Panc1 (cell line): ENCODE data around the gene SERPINC1. TPM values are rescaled to one million over a fixed set of nuclear protein-coding genes. Genes with fewer than 3 reads are reported as not detected.

ENCODE experiments used
- ATAC-seq: fragments of 200-7000 bp; cut with Tn5 transposase; 2 replicates; pipeline ENCODE4 v1.9.1; 2020; ENCODE audit warnings: mild to moderate bottlenecking, moderate library complexity
- BruUV-seq: library from RNA; stranded (reverse); fragments of 400-500 nt; replicated peaks from 2 replicates; lab custom pipeline; 2021; lab: Mats Ljungman, UMichigan
- CTCF ChIA-PET: fragments of 300-600 bp; sonication (Branson Sonifier 250); formaldehyde crosslinking; loops from one replicate; lab custom pipeline; 2022; ENCODE audit warnings: antibody characterized with exemption; lab: Charles Lee
- POLR2A ChIA-PET: fragments of 300-600 bp; sonication (Branson Sonifier 250); formaldehyde crosslinking; loops from one replicate; lab custom pipeline; 2022; ENCODE audit warnings: antibody characterized with exemption; lab: Charles Lee
- DNase-seq: peaks from one replicate; pipeline ENCODE4 v3.0.0-alpha.2; 2010; ENCODE audit warnings: low read depth, low spot score
- H3K27ac ChIP-seq: 2 replicates; pipeline ENCODE4 v1.5.1; 2011; ENCODE audit warnings: mild to moderate bottlenecking, low read length, inconsistent platforms
- H3K27me3 ChIP-seq: fragments of 200-500 bp; sonication (Bioruptor generic); 2 replicates; pipeline ENCODE4 v1.6.0; 2014; ENCODE audit warnings: low read length, inconsistent platforms; ENCODE audit not compliant: control insufficient read depth, insufficient read depth
- H3K36me3 ChIP-seq: fragments of 200-500 bp; sonication (Bioruptor generic); 2 replicates; pipeline ENCODE4 v1.5.1; 2014; ENCODE audit warnings: inconsistent platforms, mild to moderate bottlenecking, low read length, moderate library complexity; ENCODE audit not compliant: control insufficient read depth, insufficient read depth
- H3K4me1 ChIP-seq: 2 replicates; pipeline ENCODE4 v1.5.1; 2011; ENCODE audit warnings: inconsistent platforms, mild to moderate bottlenecking, low read length, moderate library complexity; ENCODE audit not compliant: control insufficient read depth, insufficient read depth
- H3K4me3 ChIP-seq, 2 experiments: 2 replicates each; pipeline ENCODE4 v1.5.1; 2011 to 2012; ENCODE audit warnings: low read depth in 2 of 2, low read length in 2 of 2, mild to moderate bottlenecking in 2 of 2, inconsistent platforms in 1 of 2, moderate library complexity in 1 of 2
- H3K9me3 ChIP-seq: fragments of 200-500 bp; sonication (Bioruptor generic); 2 replicates; pipeline ENCODE4 v1.5.1; 2014; ENCODE audit warnings: low read depth, mild to moderate bottlenecking, inconsistent platforms, low read length, moderate library complexity; ENCODE audit not compliant: control insufficient read depth, insufficient read depth
- POLR2AphosphoS5 ChIP-seq: IDR thresholded peaks from 2 replicates; pipeline ENCODE4 v1.6.1; 2012; ENCODE audit warnings: mild to moderate bottlenecking, low read depth, low read length, moderate library complexity
- SIN3A ChIP-seq: IDR thresholded peaks from 2 replicates; pipeline ENCODE4 v1.6.1; 2012; ENCODE audit warnings: low read depth, mild to moderate bottlenecking, low read length, moderate library complexity, borderline replicate concordance; ENCODE audit not compliant: insufficient read depth
- TCF7L2 ChIP-seq: IDR thresholded peaks from 2 replicates; pipeline ENCODE4 v1.6.1; 2011; ENCODE audit warnings: mild to moderate bottlenecking, low read depth, low read length, inconsistent platforms
- in situ Hi-C: cut with HindIII; loops from 2 replicates; pipeline ENCODE4 v1.10.0; 2016; ENCODE audit warnings: low sequenced_read_pairs, low pct_unique_long_range_greater_than_20kb
- intact Hi-C: fragments of 100-400 bp; cut with micrococcal nuclease; formaldehyde crosslinking; loops from one replicate; pipeline ENCODE4 v1.10.0; 2022; ENCODE audit not compliant: unreplicated experiment
- total RNA-seq: library from RNA; stranded (reverse); gene quantifications from one replicate; pipeline ENCODE4 v1.2.1, GENCODE V29; 2021; ENCODE audit not compliant: unreplicated experiment
- TF ChIP-seq, protein P1 (sequence below), 2 experiments: IDR thresholded peaks; 2 replicates each; pipeline ENCODE4 v1.6.1; 2011 to 2012; ENCODE audit warnings: low read depth in 2 of 2, control low read depth in 1 of 2, low read length in 1 of 2, mild to moderate bottlenecking in 1 of 2, moderate library complexity in 1 of 2; ENCODE audit not compliant: insufficient read depth in 1 of 2
- TF ChIP-seq, protein P2 (sequence below): fragments of 450-650 bp; IDR thresholded peaks from 2 replicates; pipeline ENCODE4 v1.5.1; 2017; ENCODE audit warnings: mild to moderate bottlenecking

Gene SERPINC1
- total RNA-seq, 1 experiment from 2014 or later, result 0.64 TPM

DNA sequence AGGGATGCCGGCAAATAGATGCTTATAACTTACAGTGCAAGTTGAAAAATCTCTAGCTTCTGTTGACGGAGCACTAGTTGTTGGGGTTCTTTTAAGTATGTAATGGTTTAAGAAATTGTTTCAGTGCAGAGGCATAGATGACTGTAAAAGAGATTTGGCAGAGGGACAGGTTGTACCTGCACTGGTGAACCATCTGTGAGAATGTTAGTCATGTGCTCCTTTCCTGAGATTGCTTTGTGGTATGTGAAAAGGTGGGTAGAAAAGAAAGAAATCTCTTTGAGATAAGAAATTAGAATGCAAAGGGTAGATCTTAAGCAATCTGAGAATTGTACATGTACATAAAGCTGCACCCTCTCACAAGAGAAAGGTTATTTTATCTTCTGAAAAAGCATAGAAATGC, 29.5 kb downstream of the SERPINC1 start:
- Histone ChIP-seq H3K4me3 (no peak overlapping the region), H3K4me1 (no peaks in the 10 kb centered on the region), H3K27me3 (no peaks in the 10 kb centered on the region), H3K9me3 (no peaks in the 10 kb centered on the region), H3K27ac (no peak overlapping the region), H3K36me3 (peaks cover 5% of the 10 kb centered on the region; the same call in 1 of the 2 replicates)
- intact Hi-C loops, result no loop called here
- TF ChIP-seq TCF7L2 (no peak), SIN3A (no peak), POLR2AphosphoS5 (no peak)
- TF ChIP-seq, protein P1, sequence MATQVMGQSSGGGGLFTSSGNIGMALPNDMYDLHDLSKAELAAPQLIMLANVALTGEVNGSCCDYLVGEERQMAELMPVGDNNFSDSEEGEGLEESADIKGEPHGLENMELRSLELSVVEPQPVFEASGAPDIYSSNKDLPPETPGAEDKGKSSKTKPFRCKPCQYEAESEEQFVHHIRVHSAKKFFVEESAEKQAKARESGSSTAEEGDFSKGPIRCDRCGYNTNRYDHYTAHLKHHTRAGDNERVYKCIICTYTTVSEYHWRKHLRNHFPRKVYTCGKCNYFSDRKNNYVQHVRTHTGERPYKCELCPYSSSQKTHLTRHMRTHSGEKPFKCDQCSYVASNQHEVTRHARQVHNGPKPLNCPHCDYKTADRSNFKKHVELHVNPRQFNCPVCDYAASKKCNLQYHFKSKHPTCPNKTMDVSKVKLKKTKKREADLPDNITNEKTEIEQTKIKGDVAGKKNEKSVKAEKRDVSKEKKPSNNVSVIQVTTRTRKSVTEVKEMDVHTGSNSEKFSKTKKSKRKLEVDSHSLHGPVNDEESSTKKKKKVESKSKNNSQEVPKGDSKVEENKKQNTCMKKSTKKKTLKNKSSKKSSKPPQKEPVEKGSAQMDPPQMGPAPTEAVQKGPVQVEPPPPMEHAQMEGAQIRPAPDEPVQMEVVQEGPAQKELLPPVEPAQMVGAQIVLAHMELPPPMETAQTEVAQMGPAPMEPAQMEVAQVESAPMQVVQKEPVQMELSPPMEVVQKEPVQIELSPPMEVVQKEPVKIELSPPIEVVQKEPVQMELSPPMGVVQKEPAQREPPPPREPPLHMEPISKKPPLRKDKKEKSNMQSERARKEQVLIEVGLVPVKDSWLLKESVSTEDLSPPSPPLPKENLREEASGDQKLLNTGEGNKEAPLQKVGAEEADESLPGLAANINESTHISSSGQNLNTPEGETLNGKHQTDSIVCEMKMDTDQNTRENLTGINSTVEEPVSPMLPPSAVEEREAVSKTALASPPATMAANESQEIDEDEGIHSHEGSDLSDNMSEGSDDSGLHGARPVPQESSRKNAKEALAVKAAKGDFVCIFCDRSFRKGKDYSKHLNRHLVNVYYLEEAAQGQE (IDR thresholded peaks at IDR 0.05; ENCODE audit: insufficient read depth in 1 of 2, low read depth in 2 of 2, low read length in 1 of 2), result no peak
- TF ChIP-seq, protein P2, sequence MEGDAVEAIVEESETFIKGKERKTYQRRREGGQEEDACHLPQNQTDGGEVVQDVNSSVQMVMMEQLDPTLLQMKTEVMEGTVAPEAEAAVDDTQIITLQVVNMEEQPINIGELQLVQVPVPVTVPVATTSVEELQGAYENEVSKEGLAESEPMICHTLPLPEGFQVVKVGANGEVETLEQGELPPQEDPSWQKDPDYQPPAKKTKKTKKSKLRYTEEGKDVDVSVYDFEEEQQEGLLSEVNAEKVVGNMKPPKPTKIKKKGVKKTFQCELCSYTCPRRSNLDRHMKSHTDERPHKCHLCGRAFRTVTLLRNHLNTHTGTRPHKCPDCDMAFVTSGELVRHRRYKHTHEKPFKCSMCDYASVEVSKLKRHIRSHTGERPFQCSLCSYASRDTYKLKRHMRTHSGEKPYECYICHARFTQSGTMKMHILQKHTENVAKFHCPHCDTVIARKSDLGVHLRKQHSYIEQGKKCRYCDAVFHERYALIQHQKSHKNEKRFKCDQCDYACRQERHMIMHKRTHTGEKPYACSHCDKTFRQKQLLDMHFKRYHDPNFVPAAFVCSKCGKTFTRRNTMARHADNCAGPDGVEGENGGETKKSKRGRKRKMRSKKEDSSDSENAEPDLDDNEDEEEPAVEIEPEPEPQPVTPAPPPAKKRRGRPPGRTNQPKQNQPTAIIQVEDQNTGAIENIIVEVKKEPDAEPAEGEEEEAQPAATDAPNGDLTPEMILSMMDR, result no peak
- CTCF ChIA-PET, result no interaction called here
- ATAC-seq, result no peak
- in situ Hi-C loops, result no loop called here
- no TSS peak for BruUV-seq
- POLR2A ChIA-PET, result no interaction called here
- no peak for DNase-seq

DNA sequence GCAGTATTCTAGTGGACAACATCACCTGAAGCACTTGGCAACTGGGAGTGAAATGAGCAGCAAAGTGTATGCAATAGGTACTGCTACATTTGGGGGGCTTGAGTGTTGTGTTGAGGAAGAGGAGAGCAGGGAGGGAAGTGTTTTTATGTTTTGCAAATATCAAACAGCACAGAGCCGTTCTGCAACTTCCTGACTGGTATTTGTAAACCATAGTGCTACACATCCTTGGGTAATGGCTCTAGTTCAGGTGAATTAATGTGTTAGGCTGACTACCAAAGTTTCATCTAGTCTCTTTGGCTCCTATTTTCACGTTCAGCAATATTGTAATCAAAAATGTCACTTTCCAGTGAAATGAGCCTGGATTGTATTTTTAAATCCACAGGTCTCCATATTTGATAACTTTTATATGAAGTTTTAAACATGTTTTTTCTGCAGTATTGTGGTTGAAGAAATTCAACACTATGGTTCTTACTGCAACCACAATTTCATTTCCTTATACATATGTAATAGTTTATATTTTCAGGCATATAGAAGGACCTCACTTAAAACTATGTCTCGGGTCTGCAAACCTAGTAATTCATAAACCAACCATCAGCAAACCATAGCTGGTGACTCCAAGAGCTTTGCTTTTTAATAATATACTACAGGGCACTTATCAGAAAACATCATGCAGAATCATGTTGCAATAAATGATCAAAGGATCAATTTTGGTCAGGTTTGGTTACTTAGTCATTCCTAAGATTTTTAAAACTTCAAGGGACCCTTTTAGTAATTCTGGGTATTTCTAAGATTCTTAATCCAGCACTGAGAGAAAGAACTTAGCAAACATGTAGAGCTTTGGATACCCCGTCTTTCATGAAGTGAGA, 30.1 kb downstream of the SERPINC1 start:
- ATAC-seq (no peak), DNase-seq (no peak)
- intact Hi-C loops (no loop called here), in situ Hi-C loops (no loop called here)
- Histone ChIP-seq H3K4me3 (no peak overlapping the region), H3K27me3 (no peaks in the 10 kb centered on the region), H3K4me1 (no peaks in the 10 kb centered on the region), H3K9me3 (no peaks in the 10 kb centered on the region), H3K36me3 (peaks cover 5% of the 10 kb centered on the region; the same call in 1 of the 2 replicates), H3K27ac (no peak overlapping the region)
- CTCF ChIA-PET, result no interaction called here
- TF ChIP-seq POLR2AphosphoS5, result no peak
- TF ChIP-seq, protein P1 (IDR thresholded peaks at IDR 0.05; ENCODE audit: insufficient read depth in 1 of 2, low read depth in 2 of 2, low read length in 1 of 2), result no peak
- no TSS peak for BruUV-seq
- POLR2A ChIA-PET, result no interaction called here
